Stimulated activated CD4-positive, alpha-beta T cell treated with anti-CD3 and anti-CD28 coated beads, TNF-alpha, amount 100 ng/mL, for 1 hour (primary cell): Measurements from ENCODE around the gene DKK1.

ENCODE experiments used
- DNase-seq, 3 donors: peaks; one replicate each; pipeline ENCODE4 v3.0.0-alpha.2; 2020; ENCODE audit warnings: low read depth in 3 of 3, low spot score in 1 of 3

The DKK1 gene, protein sequence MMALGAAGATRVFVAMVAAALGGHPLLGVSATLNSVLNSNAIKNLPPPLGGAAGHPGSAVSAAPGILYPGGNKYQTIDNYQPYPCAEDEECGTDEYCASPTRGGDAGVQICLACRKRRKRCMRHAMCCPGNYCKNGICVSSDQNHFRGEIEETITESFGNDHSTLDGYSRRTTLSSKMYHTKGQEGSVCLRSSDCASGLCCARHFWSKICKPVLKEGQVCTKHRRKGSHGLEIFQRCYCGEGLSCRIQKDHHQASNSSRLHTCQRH

DNA sequence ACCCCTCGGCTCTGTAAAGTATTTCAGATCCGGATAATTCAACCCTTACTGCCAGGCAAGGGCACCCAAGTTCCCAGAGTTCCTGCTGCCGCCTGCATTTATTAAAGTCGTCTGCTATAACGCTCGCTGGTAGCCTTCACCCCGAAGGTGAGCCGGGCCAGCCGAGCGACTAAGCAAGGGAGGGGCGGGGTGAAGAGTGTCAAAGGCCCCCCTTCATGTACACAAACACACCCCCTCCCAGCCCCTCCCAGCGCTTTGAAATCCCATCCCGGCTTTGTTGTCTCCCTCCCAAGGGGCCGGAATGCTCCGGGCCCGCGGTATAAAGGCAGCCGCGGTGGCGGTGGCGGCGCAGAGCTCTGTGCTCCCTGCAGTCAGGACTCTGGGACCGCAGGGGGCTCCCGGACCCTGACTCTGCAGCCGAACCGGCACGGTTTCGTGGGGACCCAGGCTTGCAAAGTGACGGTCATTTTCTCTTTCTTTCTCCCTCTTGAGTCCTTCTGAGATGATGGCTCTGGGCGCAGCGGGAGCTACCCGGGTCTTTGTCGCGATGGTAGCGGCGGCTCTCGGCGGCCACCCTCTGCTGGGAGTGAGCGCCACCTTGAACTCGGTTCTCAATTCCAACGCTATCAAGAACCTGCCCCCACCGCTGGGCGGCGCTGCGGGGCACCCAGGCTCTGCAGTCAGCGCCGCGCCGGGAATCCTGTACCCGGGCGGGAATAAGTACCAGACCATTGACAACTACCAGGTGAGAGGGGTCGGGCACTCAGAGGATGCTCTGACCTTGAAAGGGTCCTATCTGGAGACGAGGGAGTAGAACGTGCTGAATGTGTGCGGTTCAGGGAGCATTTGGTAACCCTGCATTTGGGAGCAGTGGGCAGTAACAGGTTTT is at the start of gene DKK1:
Gene DKK1, plus strand, starts transcription at position 349 of the 889 bp plus-strand sequence. Its CDS starts 154 bp downstream, at position 503.
- no peak for DNase-seq

GRCh38 chr10:52265131-52265926 is 48.8 kb upstream of the DKK1 start:
- DNase-seq: no peak

GRCh38 chr10:52266858-52267257 is 47.2 kb upstream of the DKK1 start:
- no peak for DNase-seq

GRCh38 chr10:52268790-52269189 is 45.3 kb upstream of the DKK1 start:
- DNase-seq: no peak

DNA sequence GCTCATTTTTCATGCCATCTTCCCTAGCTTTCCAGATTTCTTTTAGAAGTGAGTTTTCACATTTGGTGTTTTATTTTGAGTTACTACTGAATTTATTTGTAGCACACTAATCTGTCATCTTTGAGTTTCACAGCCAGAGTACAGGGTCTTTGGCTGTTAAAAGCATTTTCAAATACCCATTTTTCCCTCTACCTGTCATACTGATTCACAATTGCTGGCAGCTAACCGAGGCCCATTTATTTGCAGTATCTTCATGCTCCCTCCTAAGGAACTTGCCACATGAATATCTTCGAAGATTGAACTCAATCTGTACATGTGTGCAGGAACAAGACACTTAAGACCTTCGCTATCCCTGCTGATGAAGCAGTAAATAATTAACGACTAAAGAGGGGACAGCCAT is 44.8 kb upstream of the DKK1 start:
- no peak for DNase-seq

DNA sequence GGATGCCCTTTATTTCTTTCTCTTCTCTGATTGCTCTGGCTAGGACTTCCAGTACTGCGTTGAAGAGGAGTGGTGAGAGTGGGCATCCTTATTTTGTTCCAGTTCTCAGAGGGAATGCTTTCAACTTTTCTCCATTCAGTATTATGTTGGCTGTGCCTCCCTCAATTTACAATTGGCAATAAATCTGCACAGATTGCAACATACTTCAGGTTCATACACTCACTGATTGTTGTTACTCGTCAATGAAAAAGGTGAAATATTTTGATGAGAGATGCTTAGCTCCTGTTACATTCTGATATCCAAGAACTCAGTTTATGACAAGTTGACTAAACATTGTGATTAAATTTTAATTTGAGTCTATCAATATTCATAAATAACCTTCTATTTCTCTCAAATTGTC is 37.9 kb upstream of the DKK1 start:
- DNase-seq: no peak

GRCh38 chr10:52276986-52277385 is 37.1 kb upstream of the DKK1 start:
- no peak for DNase-seq

- DNase-seq: no peak
Observed at GRCh38 chr10:52279546-52279945, 34.5 kb upstream of the DKK1 start.

DNA sequence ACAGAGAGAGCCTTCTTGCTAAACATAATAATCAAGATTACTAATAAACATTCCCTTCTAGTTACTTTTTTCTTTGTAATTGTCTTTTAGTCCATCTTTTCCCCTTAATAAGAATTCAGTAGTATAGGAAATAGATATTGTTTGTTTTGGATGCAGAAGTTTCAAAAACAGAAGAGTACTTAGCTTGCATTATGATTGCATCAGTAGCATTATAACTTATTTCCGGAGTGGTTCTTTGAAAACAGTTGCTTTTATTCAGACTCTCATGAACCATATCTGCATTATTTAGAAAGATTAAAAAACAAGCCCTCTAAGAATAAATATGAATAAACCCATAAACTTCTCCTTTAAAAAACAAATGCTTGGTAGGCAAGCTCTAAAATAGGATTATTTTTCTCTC is 34.0 kb upstream of the DKK1 start:
- no peak for DNase-seq

- no peak for DNase-seq
Observed at GRCh38 chr10:52283174-52283573, 30.9 kb upstream of the DKK1 start.

- DNase-seq: no peak
Observed at GRCh38 chr10:52284416-52285013, 29.6 kb upstream of the DKK1 start.

DNA sequence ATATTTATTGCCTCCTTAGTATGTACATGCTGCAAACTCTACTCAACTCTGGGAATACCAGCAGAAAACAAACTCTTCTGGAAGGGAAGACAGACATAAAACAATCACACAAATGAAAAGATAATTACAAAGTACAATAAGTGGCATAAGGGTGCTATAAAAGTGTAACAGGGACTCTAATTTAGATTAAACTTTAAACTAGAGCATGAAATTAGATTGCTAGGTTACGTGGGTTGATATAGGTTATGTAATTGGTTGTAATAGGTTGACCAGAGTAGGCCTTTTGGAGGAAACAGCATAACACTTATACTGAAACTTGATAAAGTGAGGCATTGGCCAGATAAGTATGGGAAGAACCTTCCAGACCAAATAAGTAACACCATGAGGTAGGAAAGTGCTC is 26.2 kb upstream of the DKK1 start:
- DNase-seq: no peak

DNA sequence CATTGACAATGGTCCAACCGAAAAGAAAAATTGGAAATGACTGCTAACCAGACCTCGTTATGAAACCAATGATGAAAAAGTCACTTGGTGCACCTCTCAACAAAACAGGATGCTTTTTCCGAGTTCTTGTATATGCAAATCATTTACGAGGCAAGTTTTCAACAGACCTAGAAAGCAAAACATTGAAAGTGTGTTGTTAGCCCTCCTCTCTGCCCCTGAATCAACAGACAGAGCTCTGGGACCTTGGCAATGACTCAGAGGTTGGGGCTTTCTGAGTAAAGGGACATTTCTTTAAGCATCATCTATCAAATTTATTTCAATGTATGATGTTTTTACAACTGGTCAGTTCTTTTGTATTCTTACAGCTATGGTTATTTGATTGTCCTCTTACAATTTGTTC is 16.3 kb upstream of the DKK1 start:
- DNase-seq: no peak

GRCh38 chr10:52300599-52301277 is 13.3 kb upstream of the DKK1 start:
- DNase-seq: no peak

- DNase-seq: no peak
Observed at GRCh38 chr10:52308251-52309031, 5.6 kb upstream of the DKK1 start.

GRCh38 chr10:52312942-52313255 is 1.2 kb upstream of the DKK1 start:
- DNase-seq: no peak

GRCh38 chr10:52313256-52313932 is 687 bp upstream of the DKK1 start:
- DNase-seq: no peak

GRCh38 chr10:52314822-52315552 is 906 bp downstream of the DKK1 start:
- no peak for DNase-seq

- no peak for DNase-seq
Observed at GRCh38 chr10:52316001-52316400, 1.9 kb downstream of the DKK1 start.
